Left cardiac atrium (tissue), 4 donors: ENCODE data around the gene MRPL53. TPM values are rescaled to one million over a fixed set of nuclear protein-coding genes. Genes with fewer than 3 reads are reported as not detected.

Experiments used
- ATAC-seq, 2 donors: fragments of 200-7000 bp; cut with Tn5 transposase; one replicate each; pipeline ENCODE4 v1.9.1; 2020; ENCODE audit warnings: mild to moderate bottlenecking in 2 of 2, moderate library complexity in 2 of 2
- DNase-seq: peaks from one replicate; pipeline ENCODE4 v3.0.0-alpha.2; 2020
- intact Hi-C, 2 donors: fragments of 100-400 bp; cut with DNase I; formaldehyde crosslinking; loops; one replicate each; pipeline versions ENCODE4 v1.14.1 to v1.15.1; 2022 to 2023
- long read RNA-seq: library from polyadenylated mRNA; unstranded; transcript quantifications from one replicate; pipeline ENCODE4 v2.0.0, GENCODE V29; 2021
- total RNA-seq, 2 donors: library from RNA; stranded (reverse); fragmentation: NEBNext Ultra II Directional; extraction: Animal tissue kit (Norgen Biotek cat#: 25700); gene quantifications; one replicate each; pipeline ENCODE4 v1.2.1, GENCODE V29; 2021
- donor health status: DM: no; HTN: yes; CAD: no.
- donor health status: DM: no; HTN: yes; CAD: no; lungs with severe emphysema.
- donor health status: DM: yes; HTN: yes; CAD: no.
- donor health status: Dilated cardiomyopathy.

MRPL53 gene
- 100 to 1,000 TPM; 110 to 127 TPM for total RNA-seq
- long read RNA-seq, partial matches to known transcripts: 2 of 3 reads
- long read RNA-seq, other reads (novel, unspliced or antisense): 0 of 3 reads

DNA sequence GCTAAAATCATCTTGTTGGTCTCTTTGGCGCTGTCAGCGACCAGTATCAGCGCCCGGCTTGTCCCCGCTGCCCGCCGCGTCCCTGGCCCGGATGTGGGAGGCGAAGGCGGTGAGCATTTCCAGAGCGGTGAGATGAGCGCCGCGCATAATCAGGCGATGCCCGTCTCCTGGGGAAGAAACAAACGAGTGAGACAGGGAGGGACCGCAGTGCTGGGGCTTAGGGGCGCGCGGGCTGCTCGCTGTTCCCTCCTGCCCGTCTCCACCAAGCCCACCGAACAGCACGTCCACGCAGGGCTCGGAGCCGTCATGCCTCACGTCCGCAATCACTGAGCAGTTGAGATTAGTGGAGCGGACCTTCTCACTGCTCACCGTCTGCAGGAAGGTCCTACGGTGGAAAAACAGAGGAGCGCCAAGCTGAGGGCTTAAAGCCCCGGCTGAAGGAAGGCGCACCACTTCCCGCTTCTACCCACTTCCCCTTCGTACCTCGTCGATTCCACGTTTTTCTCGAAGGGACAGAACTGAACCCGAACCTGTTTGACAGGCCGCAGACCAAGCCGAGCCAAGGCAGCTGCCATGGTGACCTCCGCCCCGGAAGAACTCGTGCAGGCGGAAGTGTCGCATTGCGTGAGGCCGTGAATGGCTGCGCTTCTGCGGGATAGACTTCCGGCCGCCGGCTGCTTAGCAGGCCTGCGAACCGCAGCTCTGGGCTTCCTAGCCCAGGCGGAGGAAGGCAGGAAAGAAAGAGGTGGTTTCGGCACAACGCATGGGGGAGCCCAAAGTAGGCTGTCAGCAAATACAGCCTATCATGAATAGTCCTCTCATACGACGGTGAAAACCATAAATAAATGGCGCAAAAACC lies at the start of gene MRPL53:
TSS of gene MRPL53 (minus strand) at position 595 of the 859 bp plus-strand sequence. CDS start at position 575, 20 bp downstream.
- DNase-seq (peak; percentile 95), ATAC-seq (peak; percentile 96 to 98)
- intact Hi-C loops: no loop called here

DNA sequence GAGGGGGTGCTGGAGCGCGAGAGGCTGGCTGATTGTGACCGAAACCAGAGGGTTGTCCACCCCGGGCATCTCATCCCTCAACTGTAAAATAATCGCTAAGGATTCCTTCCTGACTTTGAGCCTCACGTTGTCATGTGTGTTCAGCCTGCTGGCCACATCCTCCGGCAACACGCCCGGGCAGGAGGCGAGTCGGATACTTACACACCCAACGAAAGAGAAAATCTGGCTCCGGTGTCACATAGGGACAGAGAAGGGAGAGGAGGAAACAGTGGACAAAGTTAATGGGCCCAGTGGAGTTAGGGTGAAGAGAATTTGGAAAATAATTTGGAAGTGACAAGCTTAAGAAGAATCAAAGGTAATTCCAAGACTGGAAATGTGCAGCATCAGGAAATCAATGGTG lies 44.2 kb upstream of the MRPL53 start:
- intact Hi-C loops: no loop called here
- DNase-seq: no peak
- ATAC-seq: no peak

DNA sequence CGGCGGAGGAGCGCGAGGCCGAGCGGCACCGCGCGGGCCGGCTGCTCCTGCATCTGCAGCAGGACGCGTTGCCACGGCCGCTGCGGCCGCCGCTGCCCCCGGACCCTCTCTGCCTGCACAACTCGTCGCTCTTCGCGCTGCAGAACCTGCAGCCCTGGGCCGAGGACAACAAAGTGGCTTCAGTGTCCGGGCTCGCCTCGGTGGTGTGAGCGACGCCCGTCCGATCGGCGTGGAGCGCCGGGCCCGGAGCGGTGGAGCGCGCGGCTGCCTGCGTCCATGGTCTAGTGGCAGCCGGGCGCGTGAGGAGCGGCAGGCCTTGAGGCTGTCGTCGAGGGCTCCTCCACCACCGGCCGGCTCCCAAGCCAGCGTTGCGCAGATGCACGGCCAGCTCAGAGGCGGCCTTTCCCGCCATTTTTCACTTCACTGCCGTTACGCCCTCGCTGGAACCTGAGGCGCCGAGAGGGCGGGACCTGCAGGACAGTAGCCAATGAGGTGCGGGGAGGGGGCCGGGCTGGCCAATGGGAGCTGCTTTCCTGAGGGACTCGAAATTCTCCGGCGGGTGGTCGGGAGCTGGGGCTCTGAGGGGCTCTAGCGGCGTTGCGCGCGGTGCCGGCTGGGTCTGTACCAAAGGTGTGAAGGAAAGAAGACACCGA lies 43.6 kb upstream of the MRPL53 start:
- ATAC-seq: peak; percentile 88
- peak; percentile 74 for DNase-seq
- intact Hi-C loops: no loop called here

DNA sequence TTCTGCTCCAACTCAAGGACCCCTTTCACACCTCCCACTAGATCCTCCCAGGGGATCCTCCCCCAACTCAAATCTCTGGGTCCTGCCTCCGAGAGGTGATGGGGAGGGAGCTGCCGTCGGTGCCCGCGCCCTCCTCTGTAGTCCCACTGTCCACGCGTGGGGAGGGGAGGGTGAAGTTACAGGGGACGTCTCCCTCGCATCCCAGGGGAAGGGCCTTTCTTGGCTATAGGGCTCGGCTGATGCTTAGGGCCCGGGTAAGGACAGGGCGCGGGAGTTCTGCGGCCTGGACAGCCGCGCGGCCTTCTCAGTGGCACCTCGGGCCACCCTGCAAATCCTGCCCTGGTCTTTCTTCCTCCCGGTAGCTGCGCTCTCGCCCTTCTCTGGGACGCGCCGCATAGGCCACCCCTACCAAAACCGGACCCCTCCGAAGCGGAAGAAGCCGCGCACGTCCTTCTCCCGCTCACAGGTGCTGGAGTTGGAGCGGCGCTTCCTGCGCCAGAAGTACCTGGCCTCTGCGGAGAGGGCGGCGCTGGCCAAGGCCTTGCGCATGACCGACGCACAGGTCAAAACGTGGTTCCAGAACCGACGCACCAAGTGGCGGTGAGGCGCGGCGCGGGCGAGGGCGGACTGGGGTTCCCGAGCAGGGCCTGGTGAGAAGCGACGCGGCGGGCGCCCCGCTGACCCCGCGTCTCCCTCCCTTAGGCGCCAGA lies 42.9 kb upstream of the MRPL53 start:
- no peak for ATAC-seq
- intact Hi-C loops: no loop called here
- DNase-seq: no peak

DNA sequence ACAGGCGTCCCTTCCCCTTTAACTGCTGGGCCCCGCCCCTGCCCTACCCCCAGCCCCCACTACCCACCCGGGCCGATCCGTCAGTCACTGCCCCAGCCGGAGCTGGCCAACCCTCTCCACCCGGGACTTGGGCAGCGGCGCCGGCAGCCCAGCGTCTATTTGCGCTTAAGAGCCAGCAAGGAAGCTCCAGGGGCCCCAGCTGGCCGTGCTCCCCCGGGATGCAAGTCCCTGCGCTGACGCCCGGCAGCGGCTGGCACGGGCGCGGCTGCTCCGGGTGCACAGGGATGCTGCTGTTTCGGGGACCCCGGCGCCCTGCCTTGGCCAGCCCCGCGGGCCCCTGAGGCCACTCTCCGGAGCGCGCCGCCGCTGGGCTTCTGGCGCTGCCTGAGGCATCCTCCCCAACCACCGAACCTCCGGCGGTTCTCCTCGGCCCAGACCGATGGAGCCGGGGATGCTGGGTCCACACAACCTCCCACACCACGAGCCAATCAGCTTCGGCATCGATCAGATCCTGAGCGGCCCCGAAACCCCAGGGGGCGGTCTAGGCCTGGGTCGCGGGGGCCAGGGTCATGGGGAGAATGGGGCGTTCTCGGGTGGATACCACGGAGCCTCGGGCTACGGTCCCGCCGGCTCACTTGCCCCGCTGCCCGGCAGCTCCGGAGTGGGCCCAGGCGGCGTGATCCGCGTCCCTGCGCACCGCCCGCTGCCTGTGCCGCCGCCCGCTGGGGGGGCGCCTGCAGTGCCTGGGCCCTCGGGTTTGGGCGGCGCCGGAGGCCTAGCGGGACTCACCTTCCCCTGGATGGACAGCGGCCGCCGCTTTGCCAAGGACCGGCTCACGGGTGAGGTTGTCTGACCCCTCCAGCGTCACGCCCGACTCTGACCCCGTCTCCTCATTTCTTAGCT lies 42.1 kb upstream of the MRPL53 start, which contains the start of gene TLX2:
TSS of gene TLX2 (plus strand) at position 83 of the 903 bp plus-strand sequence. CDS start at position 440, 357 bp downstream.
- no peak for DNase-seq
- no peak for ATAC-seq
- intact Hi-C loops: no loop called here

DNA sequence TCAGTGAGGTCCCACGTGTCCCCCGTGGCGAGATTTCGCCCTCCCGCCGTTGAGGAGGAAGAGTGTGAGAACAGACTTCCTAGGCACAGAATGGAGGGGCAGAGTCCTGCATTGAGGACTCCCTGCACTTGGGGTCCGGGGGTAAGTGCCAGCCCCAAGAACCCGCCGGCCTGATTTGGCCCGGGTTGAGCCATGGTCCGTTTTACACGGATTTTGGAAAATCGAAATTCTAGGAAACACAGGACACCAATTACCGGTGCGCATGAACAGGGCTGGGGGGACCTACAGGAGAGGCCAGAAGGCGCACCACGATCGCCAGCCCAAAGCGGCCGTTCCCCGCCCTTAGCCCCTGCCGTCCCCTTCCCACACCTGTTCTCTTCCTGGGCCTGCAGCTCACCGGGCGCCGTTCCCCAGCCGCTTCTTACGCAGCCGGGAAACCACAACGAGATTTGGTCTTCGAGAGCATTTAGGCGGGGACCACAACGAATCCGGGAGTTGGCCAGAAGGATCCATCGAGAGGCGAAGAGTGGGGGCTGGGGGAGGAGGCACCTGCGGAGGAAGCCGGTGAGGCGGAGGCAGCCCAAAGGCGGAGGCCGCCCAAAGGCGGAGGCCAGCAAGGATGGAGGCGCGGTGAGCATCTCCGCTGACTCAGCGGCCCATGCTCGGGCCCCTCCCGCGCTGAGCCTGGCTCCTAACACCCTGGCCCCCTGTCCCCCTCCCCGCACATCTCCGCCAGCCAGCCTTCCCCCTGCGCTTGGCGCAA lies 41.3 kb upstream of the MRPL53 start:
- intact Hi-C loops: no loop called here
- ATAC-seq: no peak
- no peak for DNase-seq

DNA sequence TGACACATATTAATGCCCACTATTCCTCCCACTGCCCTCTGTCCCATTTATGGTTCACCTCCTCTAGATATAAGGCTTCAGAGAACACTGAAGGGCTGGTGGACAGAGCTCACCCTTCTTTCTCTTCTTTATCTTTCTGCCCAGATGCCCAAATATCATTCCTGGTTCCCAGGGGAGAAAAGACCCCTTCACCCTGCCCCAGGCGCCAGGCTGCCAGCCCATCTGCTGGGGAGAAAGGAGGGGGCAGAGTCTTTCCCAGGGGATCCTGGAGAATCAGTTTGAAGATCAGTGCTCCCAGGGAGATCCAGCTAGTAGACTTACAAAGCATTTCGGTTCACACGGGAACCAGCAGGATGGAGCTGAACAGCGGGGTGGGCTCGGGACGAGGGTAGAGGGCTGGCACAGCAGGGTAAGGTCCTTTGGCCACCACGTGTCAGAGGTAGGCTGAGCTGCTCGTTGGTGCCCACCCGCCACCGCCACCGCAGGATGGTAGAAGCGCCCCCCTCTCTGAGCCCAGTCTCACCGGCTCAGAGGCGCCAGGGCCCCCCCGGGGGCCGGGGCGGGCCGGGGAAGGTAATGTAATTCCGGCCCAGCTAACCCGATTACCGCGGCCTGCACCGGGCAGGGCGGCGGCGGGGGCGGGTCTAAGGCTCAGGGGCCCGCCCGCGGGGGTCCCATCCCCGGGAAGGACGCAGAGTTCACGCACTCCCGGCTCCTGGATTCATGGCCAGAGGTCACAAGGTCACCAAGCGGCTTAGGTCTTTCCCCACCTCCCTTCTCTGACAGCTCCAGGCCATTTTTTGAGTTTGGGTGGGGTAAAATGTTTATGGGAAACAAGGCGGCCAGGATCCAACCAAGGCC lies 40.5 kb upstream of the MRPL53 start:
- ATAC-seq: no peak
- intact Hi-C loops: no loop called here
- DNase-seq: no peak

DNA sequence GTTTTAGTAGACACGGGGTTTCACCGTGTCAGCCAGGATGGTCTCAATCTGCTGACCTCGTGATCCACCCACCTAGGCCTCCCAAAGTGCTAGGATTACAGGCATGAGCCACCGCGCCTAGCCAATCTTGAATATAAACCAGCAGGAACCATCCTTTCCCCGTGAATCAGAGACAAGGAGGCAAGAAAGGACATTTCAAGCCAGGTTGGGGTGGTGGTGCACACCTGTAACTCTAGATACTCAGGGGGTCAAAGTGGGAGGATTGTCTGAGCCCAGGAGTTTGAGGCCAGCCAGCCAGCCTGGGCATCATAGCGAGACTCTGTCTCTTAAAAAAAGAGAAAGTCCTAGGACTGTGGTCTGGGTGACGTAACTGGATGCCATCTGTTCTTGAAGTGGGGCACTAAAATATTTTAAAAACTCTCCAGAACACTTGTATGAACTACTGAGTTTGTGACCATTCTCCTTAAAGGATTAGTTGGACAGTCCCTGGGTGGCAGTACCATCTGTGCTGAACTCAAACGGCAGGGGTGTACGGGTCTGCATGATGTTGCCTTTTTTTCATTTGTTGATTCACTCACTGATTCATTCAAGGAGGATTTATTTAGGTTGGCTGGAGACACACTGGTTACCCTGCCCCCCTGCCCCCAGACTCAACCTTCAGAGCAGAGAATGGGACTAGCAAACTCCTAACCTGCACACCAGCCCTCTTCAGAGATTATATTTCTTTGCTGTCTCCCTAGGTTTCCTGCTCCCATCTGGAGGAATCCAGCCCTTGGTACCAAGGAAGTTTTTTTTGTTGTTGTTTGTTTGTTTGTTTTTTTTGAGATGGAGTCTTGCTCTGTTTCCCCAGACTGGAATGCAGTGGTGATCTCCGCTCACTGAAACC lies 38.9 kb upstream of the MRPL53 start:
- DNase-seq (no peak), ATAC-seq (no peak)
- intact Hi-C loops: loop anchor here in 1 of 2 donors (2.0 kb wide), 1 partner anchor 17 kb away; the partner anchor contains the start of genes AUP1 and HTRA2

DNA sequence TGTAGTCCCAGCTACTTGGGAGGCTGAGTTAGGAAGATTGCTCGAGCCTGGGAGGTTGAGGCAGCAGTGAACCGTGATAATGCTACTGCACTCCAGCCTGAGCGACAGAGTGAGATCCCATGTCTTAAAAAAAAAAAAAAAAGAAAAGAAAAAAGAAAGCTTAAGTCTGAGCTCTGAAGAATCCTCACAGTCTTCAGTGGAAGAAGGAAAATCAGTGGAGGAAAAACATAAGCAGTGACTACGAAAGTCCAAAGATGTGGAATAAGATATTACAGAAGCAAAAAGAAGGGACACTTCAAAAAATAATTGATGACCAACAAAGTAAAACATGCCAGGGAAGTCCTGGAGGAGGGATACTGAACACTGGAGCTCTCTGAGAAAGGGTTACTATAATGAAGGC lies 37.8 kb upstream of the MRPL53 start:
- DNase-seq: no peak
- intact Hi-C loops: loop anchor here in 1 of 2 donors (2.0 kb wide), 1 partner anchor 19 kb away; the partner anchor contains the start of genes AUP1 and HTRA2
- no peak for ATAC-seq

DNA sequence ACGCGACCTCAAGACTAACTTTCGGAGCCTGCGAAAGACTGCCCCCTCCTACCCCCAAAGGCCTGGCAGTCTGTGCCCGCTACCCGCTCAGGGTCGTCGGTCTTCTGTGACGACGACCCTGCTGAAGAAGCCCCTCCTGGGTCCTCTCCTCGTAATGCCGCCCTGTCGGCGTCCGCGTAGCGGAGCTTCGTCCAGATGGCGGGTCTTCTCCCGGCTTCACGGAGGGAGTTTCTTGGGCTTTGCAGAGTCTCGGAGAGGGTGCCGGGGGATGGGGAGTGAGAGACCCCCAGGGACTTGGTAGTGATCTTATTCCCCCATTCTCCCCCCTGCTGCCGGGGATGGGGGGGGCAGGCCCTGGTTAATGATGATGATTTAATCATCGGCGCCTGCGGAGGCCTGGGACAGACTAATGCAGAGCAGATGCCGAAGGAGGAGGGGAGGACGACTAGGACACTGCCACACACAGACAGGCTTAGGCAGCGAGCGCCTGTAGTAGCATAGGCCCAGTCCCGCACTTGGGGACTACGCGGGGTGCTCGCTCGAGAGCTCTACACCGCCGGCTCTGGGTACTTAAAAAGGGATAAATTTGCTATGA lies 35.5 kb upstream of the MRPL53 start:
- peak in 1 of 2 donors; percentile 16 for ATAC-seq
- no peak for DNase-seq
- intact Hi-C loops: no loop called here

DNA sequence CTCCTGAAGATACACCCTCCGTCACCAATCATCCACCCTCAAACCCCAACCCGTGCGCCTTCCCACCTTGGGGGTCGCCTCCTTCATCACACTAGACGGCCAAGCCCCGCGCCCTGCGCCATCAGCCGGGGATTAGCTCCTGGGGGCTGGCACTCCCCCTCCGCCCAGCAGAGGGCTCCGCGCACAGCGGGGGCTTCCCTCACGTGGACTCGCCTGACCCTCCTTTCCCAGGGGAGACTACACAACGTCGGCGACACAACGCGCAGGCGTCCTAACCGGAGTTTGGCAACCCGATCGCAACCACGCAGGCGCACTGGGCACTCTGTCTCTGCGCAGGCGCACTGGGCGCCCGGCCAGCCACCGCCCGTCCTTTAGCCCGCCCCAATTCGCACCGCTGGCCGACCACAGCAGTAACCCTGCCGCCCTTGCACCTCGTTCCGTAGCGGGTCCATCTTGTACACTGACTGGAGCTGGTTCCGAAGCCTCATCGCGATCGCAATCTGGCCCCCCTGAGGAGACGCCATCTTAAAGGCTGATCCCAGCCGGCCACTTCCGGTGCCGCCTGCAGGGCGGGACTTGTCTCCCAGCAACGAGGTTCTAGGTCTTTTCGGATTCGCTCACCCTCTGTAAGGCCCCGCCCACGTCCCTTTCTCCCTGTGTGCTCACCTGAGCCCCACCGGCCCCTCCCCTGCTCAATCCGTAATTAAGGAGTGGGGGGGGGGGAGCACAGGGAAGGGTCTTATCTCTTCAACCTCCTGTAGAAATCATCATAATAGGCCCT lies 34.9 kb upstream of the MRPL53 start, which contains the start of gene PCGF1:
TSS of gene PCGF1 (minus strand) at position 551 of the 781 bp plus-strand sequence. CDS start at position 524, 27 bp downstream.
- peak; percentile 99 for DNase-seq
- ATAC-seq: peak; percentile 93 to 96
- intact Hi-C loops: no loop called here

DNA sequence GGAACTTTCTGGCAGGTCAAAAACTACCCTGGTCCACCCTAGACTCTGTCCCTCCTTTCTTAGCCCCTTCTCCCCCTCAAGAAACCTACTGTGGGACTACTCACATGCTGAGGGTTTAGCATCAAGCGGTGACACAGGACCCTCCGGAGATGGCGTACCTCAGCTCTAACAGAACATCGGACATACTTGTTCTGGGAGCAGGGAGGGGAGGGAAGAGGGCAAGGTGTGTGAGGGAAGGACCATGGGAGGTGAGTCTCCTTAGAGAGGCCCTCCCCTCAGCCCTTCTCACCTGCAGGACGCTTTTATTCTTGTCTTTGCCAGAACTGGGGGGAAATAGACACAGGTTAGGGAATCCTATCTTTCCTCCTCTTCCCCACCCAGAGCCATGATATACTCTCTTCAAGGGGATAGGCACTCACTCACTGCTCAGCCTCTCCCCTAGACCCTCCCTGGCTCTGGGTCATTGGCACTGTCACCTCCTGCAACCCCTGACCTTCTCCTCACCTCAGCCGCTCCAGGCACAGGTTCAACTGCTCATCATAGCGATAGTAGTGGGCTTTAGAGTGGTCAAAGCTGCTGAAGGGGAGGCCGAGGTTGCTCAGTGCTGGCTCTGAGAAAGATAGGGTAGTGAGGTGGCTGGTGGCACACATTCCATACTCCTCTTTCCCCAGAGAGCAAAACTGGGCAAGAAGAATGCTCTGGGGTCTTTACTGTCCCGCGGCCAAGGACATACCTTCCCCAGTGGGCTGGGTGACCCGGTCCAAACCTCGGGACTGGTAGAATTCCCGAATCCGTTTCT lies 33.2 kb upstream of the MRPL53 start:
- intact Hi-C loops: no loop called here
- ATAC-seq: no peak
- no peak for DNase-seq

DNA sequence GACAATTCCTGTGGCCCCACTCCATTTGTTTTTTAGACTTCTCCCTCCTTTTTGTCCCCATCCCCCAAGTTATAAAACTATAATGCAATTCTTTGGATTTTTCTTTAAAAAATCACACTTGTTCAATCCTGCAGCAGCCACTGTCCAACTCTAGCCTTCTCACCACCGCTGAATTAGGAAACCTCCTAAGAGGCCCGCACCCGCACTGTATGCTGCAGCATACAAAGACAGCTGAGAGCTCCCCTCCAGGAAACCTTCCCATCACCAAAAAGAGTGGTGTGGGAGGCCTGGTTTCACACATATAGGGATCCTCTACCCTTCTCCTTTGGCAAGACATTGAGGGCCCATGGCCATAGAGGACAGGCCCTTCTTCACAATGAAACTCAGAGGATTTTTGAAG lies 32.1 kb upstream of the MRPL53 start:
- ATAC-seq: no peak
- DNase-seq: no peak
- intact Hi-C loops: no loop called here
